Coronary artery (tissue), 2 donors: ENCODE data around the gene COQ2.
A peak's percentile ranks its signal among the peaks of the same experiment; 100 is the strongest.
"Not testable (repeated sequence)": the region's sequence is repeated elsewhere in the genome, so short reads cannot be mapped to it uniquely, and the experiment has no call there.

ENCODE experiments used
- DNase-seq: peaks from one replicate; pipeline ENCODE4 v3.0.0-alpha.2; 2017; ENCODE audit warnings: low spot score
- H3K27ac ChIP-seq, 2 donors: fragments of 200-600 bp; sonication (generic); one replicate each; pipeline ENCODE4 v1.5.1; 2016 to 2019
- H3K4me3 ChIP-seq: fragments of 200-600 bp; sonication (generic); 2 replicates; pipeline ENCODE4 v1.5.1; 2016; ENCODE audit warnings: mild to moderate bottlenecking, moderate library complexity
- TF ChIP-seq, protein P1 (sequence below): fragments of 200-600 bp; sonication (generic); IDR thresholded peaks from one replicate; pipeline ENCODE4 v1.5.1; 2019; ENCODE audit warnings: antibody characterized with exemption

COQ2 gene

GRCh38 chr4:83305187-83305586 is 20.6 kb upstream of the COQ2 start:
- DNase-seq, result no peak
- no peak overlapping the region for H3K27ac ChIP-seq
- TF ChIP-seq, protein P1, sequence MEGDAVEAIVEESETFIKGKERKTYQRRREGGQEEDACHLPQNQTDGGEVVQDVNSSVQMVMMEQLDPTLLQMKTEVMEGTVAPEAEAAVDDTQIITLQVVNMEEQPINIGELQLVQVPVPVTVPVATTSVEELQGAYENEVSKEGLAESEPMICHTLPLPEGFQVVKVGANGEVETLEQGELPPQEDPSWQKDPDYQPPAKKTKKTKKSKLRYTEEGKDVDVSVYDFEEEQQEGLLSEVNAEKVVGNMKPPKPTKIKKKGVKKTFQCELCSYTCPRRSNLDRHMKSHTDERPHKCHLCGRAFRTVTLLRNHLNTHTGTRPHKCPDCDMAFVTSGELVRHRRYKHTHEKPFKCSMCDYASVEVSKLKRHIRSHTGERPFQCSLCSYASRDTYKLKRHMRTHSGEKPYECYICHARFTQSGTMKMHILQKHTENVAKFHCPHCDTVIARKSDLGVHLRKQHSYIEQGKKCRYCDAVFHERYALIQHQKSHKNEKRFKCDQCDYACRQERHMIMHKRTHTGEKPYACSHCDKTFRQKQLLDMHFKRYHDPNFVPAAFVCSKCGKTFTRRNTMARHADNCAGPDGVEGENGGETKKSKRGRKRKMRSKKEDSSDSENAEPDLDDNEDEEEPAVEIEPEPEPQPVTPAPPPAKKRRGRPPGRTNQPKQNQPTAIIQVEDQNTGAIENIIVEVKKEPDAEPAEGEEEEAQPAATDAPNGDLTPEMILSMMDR, result no peak
- H3K4me3 ChIP-seq, result no peak overlapping the region

GRCh38 chr4:83297548-83298260 is 13.1 kb upstream of the COQ2 start:
- TF ChIP-seq, protein P1, result no peak
- DNase-seq, result no peak
- Histone ChIP-seq H3K27ac (no peak overlapping the region), H3K4me3 (no peak overlapping the region)

- TF ChIP-seq, protein P1, result no peak
- no peak for DNase-seq
- H3K27ac ChIP-seq, result no peak overlapping the region
- no peak overlapping the region for H3K4me3 ChIP-seq
Observed at GRCh38 chr4:83293305-83294046, 8.9 kb upstream of the COQ2 start.

- H3K27ac ChIP-seq, DNase-seq, H3K4me3 ChIP-seq: not testable (repeated sequence)
Observed at GRCh38 chr4:83290059-83290774, 5.6 kb upstream of the COQ2 start.

- not testable (repeated sequence) for H3K27ac ChIP-seq, H3K4me3 ChIP-seq, DNase-seq
Observed at GRCh38 chr4:83288381-83288780, 3.8 kb upstream of the COQ2 start.

- Histone ChIP-seq H3K4me3 (peak overlapping the region; percentile 96), H3K27ac (peak overlapping the region; percentile 98 to 99)
- DNase-seq, result no peak
- TF ChIP-seq, protein P1, result no peak
Observed at GRCh38 chr4:83285055-83285407, 433 bp upstream of the COQ2 start.

- no peak overlapping the region for H3K4me3 ChIP-seq
- DNase-seq, result no peak
- H3K27ac ChIP-seq, result no peak overlapping the region
- TF ChIP-seq, protein P1, result no peak
Observed at GRCh38 chr4:83283181-83283580, 1.4 kb downstream of the COQ2 start.

GRCh38 chr4:83282049-83282535 is 2.5 kb downstream of the COQ2 start:
- Histone ChIP-seq H3K4me3 (no peak overlapping the region), H3K27ac (no peak overlapping the region)
- no peak for DNase-seq
- TF ChIP-seq, protein P1, result peak; percentile 45
